HL-60 (cell line): ENCODE data around the gene P3H3.

Experiments used
- DNase-seq, 2 experiments: peaks; one replicate each; pipeline ENCODE4 v3.0.0-alpha.2; 2010 to 2020; ENCODE audit warnings: low read depth in 1 of 2, low spot score in 1 of 2
- H3K27ac ChIP-seq: fragments of 250-450 bp; sonication (Bioruptor Pico); replicated peaks from 2 replicates; pipeline ENCODE4 v1.5.1; 2020; ENCODE audit warnings: mild to moderate bottlenecking, moderate library complexity
- H3K27me3 ChIP-seq: fragments of 250-450 bp; sonication (Bioruptor Pico); 2 replicates; pipeline ENCODE4 v1.5.1; 2021; ENCODE audit warnings: mild to moderate bottlenecking, moderate library complexity; ENCODE audit not compliant: insufficient read depth, poor library complexity, severe bottlenecking
- H3K4me3 ChIP-seq: replicated peaks from 2 replicates; pipeline ENCODE4 v1.5.1; 2011; ENCODE audit warnings: mild to moderate bottlenecking, control low read depth, low read length; ENCODE audit not compliant: insufficient read depth
- CTCF ChIP-seq: IDR thresholded peaks from one replicate; pipeline ENCODE4 v1.5.1; 2011; ENCODE audit warnings: low read length, control low read depth, inconsistent platforms; ENCODE audit not compliant: insufficient read depth
- GABPA ChIP-seq: IDR thresholded peaks from 2 replicates; pipeline ENCODE4 v1.6.1; 2012; ENCODE audit warnings: low read depth
- POLR2AphosphoS5 ChIP-seq: IDR thresholded peaks from 2 replicates; pipeline ENCODE4 v1.6.1; 2012; ENCODE audit warnings: low read depth
- REST ChIP-seq: IDR thresholded peaks from 2 replicates; pipeline ENCODE4 v1.6.1; 2012; ENCODE audit warnings: low read depth; ENCODE audit not compliant: insufficient replicate concordance
- SPI1 ChIP-seq: IDR thresholded peaks from 2 replicates; pipeline ENCODE4 v1.6.1; 2012; ENCODE audit warnings: low read depth, mild to moderate bottlenecking, borderline replicate concordance

The P3H3 gene

GRCh38 chr12:6822426-6823135, 5.6 kb upstream of the P3H3 start:
- no peak for DNase-seq
- Histone ChIP-seq H3K27me3 (peaks cover 18% of the 10 kb centered on the region), H3K4me3 (no peak overlapping the region), H3K27ac (no peak overlapping the region)
- TF ChIP-seq GABPA: no peak
- no peak for TF ChIP-seq CTCF
- TF ChIP-seq SPI1: no peak
- no peak for TF ChIP-seq POLR2AphosphoS5
- no peak for TF ChIP-seq REST

GRCh38 chr12:6823182-6824084, 4.8 kb upstream of the P3H3 start:
- H3K27ac ChIP-seq: no peak overlapping the region
- no peak overlapping the region for H3K4me3 ChIP-seq
- no peak for DNase-seq
- H3K27me3 ChIP-seq: peaks cover 21% of the 10 kb centered on the region
- TF ChIP-seq GABPA: no peak
- no peak for TF ChIP-seq CTCF
- TF ChIP-seq SPI1: no peak
- TF ChIP-seq REST: no peak
- no peak for TF ChIP-seq POLR2AphosphoS5

- H3K4me3 ChIP-seq: no peak overlapping the region
- H3K27ac ChIP-seq: no peak overlapping the region
- H3K27me3 ChIP-seq: peaks cover 26% of the 10 kb centered on the region
- TF ChIP-seq CTCF (no peak), SPI1 (no peak), REST (no peak), POLR2AphosphoS5 (no peak), GABPA (no peak)
- DNase-seq: no peak
Measured at GRCh38 chr12:6824085-6824775, 4.0 kb upstream of the P3H3 start.
